Right lobe of liver (tissue), 4 donors: ENCODE data around the gene ANXA2R.

Experiments
- POLR2A ChIP-seq: fragments of 450-650 bp; IDR thresholded peaks from one replicate; pipeline ENCODE4 v1.6.1; 2017; ENCODE audit warnings: antibody characterized with exemption, mild to moderate bottlenecking
- TF ChIP-seq, protein P1 (sequence below), 4 donors: fragments of 200-600 bp in 3 of 4; fragments of 450-650 bp in 1 of 4; IDR thresholded peaks; one replicate each; pipeline versions ENCODE4 v1.5.1 to v1.8.0; 2016 to 2022; ENCODE audit warnings: antibody characterized with exemption in 4 of 4, mild to moderate bottlenecking in 2 of 4
- donor health status: DM: no; HTN: no; CAD: no.
- donor health status: DM: no; HTN: no; CAD: no.
- donor health status: DM: no; HTN: yes; CAD: no.

DNA sequence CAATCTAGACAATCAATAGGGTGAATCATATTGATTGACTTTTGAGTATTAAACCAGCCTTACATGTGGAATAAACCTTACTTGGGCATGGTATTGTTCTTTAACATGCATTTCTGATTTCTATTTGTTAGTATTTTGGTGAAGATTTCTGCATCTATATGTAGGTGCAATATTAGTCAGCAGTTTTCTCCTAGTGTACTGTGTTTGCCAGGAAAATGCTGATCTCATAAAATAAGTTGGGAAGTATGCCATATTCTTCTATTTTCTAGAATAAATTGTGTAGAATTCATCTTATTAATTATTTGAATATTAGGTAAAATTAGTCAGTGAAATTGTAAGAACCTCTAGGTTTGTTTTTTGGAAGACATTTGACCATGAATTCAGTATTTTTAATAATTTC, 38.4 kb downstream of the ANXA2R start:
- TF ChIP-seq, protein P1, sequence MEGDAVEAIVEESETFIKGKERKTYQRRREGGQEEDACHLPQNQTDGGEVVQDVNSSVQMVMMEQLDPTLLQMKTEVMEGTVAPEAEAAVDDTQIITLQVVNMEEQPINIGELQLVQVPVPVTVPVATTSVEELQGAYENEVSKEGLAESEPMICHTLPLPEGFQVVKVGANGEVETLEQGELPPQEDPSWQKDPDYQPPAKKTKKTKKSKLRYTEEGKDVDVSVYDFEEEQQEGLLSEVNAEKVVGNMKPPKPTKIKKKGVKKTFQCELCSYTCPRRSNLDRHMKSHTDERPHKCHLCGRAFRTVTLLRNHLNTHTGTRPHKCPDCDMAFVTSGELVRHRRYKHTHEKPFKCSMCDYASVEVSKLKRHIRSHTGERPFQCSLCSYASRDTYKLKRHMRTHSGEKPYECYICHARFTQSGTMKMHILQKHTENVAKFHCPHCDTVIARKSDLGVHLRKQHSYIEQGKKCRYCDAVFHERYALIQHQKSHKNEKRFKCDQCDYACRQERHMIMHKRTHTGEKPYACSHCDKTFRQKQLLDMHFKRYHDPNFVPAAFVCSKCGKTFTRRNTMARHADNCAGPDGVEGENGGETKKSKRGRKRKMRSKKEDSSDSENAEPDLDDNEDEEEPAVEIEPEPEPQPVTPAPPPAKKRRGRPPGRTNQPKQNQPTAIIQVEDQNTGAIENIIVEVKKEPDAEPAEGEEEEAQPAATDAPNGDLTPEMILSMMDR (IDR thresholded peaks at IDR 0.05), result no peak
- no peak for TF ChIP-seq POLR2A
